Adipose tissue (tissue), 3 donors: Measurements from ENCODE around the gene DUSP8. TPM values are rescaled to one million over a fixed set of nuclear protein-coding genes. Genes with fewer than 3 reads are reported as not detected.
"Not testable (repeated sequence)": the region's sequence is repeated elsewhere in the genome, so short reads cannot be mapped to it uniquely, and the experiment has no call there.

Experiments used
- H3K27ac ChIP-seq: one replicate; pipeline ENCODE4 v1.5.1; 2013; ENCODE audit warnings: low read depth, low read length
- WGBS, 3 donors: extraction: QIAGEN DNeasy Blood & Tissue Kit; methylation state at CpG; one replicate each; pipeline ENCODE4 v1.1.7; 2013; 5-methylcytosine and 5-hydroxymethylcytosine counted together
- polyA plus RNA-seq, 3 donors: library from polyadenylated mRNA; stranded (reverse); fragments of 200-250 nt; gene quantifications; one replicate each; pipeline ENCODE4 v1.2.3, GENCODE V29; 2013
- donor health status: healthy with polysubstance abuse.
- donor health status: Bipolar disorder and iron deficiency.
- donor health status: healthy.

Gene DUSP8
- polyA plus RNA-seq, 3 donors: 4.2 to 7.5 (median 4.3) TPM

GRCh38 chr11:1511937-1512496, 60.1 kb downstream of the DUSP8 start:
- WGBS, 3 donors: 85 to 87% (median 87%) methylated on average over 12 of the region's 12 CpGs
- no peak overlapping the region for H3K27ac ChIP-seq

GRCh38 chr11:1510928-1511327, 61.1 kb downstream of the DUSP8 start:
- H3K27ac ChIP-seq: no peak overlapping the region
- WGBS, 3 donors: 78 to 89% (median 81%) methylated on average over 11 of the region's 11 CpGs

DNA sequence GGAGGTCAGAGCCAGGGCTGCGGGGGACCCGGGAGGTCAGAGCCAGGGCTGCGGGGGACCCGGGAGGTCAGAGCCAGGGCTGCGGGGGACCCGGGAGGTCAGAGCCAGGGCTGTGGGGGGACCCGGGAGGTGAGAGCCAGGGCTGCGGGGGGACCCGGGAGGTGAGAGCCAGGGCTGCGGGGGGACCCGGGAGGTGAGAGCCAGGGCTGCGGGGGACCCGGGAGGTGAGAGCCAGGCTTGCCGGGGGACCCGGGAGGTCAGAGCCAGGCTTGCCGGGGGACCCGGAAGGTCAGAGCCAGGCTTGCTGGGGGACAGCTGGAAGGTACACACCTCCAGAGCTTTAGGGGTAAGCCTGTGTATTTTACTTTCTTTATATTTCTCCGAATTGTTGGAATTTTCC, 61.7 kb downstream of the DUSP8 start:
- 81 to 91% (median 89%) methylated on average over 8 to 14 of the region's 18 CpGs for WGBS, 3 donors
- H3K27ac ChIP-seq: not testable (repeated sequence)

DNA sequence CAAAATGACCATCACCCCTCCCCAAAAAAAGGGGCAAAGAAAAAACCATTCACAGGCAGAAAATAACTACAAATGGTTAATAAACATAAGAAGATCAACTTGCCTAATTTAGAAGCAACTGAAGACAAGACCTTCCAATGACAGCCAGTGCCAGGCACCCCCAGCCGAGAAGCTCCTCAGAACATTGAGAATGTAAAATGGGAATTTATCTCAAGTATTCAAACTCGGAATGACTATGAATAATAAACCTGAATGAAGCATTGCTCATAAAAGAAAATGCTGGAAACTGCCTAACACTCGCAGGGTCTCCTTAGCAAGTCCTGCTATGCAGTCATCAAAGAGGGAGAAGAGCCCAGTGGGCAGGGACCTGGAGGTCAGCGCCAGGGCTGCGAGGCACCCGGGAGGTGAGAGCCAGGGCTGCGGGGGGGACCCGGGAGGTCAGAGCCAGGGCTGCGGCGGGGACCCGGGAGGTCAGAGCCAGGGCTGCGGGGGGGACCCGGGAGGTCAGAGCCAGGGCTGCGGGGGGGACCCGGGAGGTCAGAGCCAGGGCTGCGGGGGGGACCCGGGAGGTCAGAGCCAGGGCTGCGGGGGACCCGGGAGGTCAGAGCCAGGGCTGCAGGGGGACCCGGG, 62.3 kb downstream of the DUSP8 start:
- H3K27ac ChIP-seq: no peak overlapping the region
- WGBS, 3 donors: 81 to 84% (median 82%) methylated on average over 18 to 20 of the region's 20 CpGs

GRCh38 chr11:1508986-1509385, 63.1 kb downstream of the DUSP8 start:
- no peak overlapping the region for H3K27ac ChIP-seq

GRCh38 chr11:1508491-1508891, 63.6 kb downstream of the DUSP8 start:
- H3K27ac ChIP-seq: no peak overlapping the region
- WGBS, 3 donors: 72 to 86% (median 75%) methylated on average over 14 to 15 of the region's 15 CpGs

More at GRCh38 chr11:1508986-1509385, 63.1 kb downstream of the DUSP8 start:
- WGBS, 3 donors: 82 to 93% (median 87%) methylated on average over 10 of the region's 10 CpGs

DNA sequence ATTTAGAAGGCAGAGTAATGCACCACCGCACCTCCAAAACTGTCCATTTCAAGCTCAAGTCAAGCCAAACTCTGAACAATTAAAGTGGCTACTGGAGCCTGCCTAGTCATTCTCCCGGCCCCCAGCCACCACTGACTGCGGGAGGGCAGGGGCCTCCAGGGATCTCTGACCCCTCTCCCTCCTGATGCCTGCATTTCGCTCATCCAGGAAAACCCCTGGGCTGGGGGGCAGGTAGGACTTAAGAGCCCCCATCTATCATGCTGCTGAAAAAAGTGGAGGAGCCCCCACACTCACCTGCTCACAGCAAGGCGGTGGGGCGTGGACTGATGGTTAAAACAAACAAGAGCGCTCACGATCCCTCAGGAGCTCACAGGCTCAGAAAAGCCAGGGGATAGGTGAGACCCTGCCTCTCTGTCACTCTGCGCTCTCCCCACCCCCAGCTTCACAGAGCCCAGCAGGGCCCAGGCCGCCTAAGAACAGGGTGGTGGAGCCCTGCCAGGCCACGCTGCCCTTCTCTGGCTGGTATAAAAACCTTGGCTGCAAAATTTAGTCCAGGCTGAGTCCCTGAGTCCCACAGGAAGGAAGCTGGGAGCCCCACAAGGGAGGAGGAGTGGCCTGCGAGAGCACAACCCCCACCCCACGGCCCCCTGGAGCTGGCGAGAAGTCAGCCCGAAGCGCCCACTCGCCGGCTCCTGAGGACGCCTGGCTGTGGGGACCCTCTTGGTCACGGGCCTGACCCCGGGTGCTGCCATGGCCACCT, 64.5 kb downstream of the DUSP8 start:
- H3K27ac ChIP-seq: no peak overlapping the region
- 48 to 76% (median 57%) methylated on average over 21 of the region's 21 CpGs for WGBS, 3 donors

- 77 to 89% (median 78%) methylated on average over 9 of the region's 9 CpGs for WGBS, 3 donors
- H3K27ac ChIP-seq: no peak overlapping the region
Observed at GRCh38 chr11:1506981-1507380, 65.1 kb downstream of the DUSP8 start.

- WGBS, 3 donors: 82 to 85% (median 83%) methylated on average over 11 of the region's 11 CpGs
Observed at GRCh38 chr11:1505480-1505879, 66.6 kb downstream of the DUSP8 start.

DNA sequence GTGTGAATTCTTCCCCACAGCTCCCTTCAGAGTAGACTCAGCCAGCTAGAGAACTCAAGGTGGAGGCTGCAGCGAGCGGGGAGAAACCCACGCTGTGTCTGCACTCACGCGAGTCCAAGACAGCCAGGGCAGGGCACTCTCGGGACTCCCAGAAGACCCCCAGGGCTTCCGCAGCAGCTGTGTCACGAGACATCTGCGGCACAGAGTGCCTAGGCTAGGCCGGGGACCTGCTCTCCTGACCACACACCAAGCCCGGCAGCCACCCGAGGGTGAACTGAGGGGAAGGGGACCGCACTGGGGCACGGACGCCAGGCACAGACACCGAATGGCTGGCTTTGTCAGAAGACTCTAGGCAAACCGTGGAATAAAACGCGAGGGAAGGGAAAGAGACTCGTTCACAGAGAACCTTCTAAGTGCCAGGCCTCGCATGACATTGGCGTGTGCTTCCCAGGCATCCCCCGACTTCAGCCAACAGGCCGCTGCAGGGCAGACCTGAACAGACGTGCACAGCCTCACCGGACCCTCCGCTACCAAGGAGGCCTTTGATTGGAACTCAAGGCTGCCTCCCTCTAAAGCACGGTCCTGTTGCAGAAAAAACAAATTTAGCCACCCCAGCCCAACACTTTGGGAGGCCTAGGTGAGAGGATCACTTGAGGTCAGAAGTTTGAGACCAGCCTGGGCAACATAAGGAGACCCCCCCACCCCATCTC, 67.3 kb downstream of the DUSP8 start:
- H3K27ac ChIP-seq: no peak overlapping the region
- 93 to 94% (median 94%) methylated on average over 28 of the region's 28 CpGs for WGBS, 3 donors

More at GRCh38 chr11:1505480-1505879, 66.6 kb downstream of the DUSP8 start:
- no peak overlapping the region for H3K27ac ChIP-seq

GRCh38 chr11:1504138-1504537, 67.9 kb downstream of the DUSP8 start:
- 71 to 83% (median 73%) methylated on average over 9 of the region's 9 CpGs for WGBS, 3 donors
- no peak overlapping the region for H3K27ac ChIP-seq

Other genes starting within 250 kb of the DUSP8 start
- gene BRSK2, start 182.3 kb downstream of the DUSP8 start, polyA plus RNA-seq: 10 to 100 TPM in 1 of 3 donors, under 1 TPM in 2; 0.67 to 50.2 (median 0.82) TPM
- 10 to 100 TPM; 31.9 to 51.6 (median 41.2) TPM for gene MOB2, start 85.5 kb downstream of the DUSP8 start, polyA plus RNA-seq
- gene KRTAP5-1, start 13.0 kb upstream of the DUSP8 start, polyA plus RNA-seq: not detected
- under 1 TPM in 1 of 3 donors, not detected in 2; 0.18 TPM for gene KRTAP5-2, start 26.0 kb upstream of the DUSP8 start, polyA plus RNA-seq
- not detected for gene KRTAP5-3, start 36.2 kb upstream of the DUSP8 start, polyA plus RNA-seq
- gene KRTAP5-4, start 49.9 kb upstream of the DUSP8 start, polyA plus RNA-seq: not detected
- gene KRTAP5-5, start 57.5 kb upstream of the DUSP8 start, polyA plus RNA-seq: not detected
- not detected for gene KRTAP5-6, start 124.9 kb upstream of the DUSP8 start, polyA plus RNA-seq
- gene IFITM10, start 178.3 kb upstream of the DUSP8 start, polyA plus RNA-seq: 1 to 10 TPM in 1 of 3 donors, under 1 TPM in 1, not detected in 1; 0.16 to 1.3 TPM
- gene CTSD, start 191.7 kb upstream of the DUSP8 start, polyA plus RNA-seq: 100 to 1,000 TPM; 296 to 496 (median 355) TPM